ENCODE data around the gene CEP55.

DNA sequence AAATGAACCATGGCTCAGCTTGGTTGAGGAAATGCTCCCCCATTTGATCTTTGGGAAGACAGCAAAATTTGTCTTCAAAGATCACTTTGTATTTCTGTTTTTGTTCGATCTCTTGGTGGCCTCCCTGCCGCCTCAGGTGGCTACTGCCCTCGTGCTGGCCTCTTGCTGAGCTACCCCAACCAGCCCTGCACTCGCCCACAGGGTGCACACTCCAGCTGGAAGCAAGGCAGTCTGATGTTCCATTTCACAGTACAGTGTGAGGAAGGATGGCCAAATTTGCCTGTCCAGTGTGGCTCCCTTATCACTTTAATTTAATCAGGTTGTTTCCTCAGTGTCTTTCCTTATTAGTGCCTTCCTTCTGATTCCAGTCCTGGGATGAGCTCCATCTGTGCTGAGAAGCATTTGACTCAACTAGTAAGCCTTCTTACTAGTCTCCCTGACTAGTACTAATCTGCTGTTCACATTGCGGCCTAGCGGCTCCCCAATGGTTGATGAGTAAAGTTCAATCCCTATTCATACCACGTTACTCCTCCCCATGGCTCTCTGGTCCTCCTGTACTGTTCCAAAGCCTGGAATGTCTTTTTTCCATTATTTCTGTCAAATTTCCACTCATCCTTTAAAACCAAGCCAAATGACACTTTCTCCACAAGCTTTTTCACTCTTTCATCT is 22.5 kb upstream of the CEP55 start:
- TF ChIP-seq REST (IDR thresholded peaks at IDR 0.05) (no peak), EGR1 (IDR thresholded peaks at IDR 0.05; ENCODE audit: low read depth in 2 of 2) (no peak), FOXA1 (IDR thresholded peaks at IDR 0.05) (no peak), YY1 (IDR thresholded peaks at IDR 0.05) (no peak), TAF1 (conservative IDR thresholded peaks at IDR 0.05) (no peak), FOXA2 (IDR thresholded peaks at IDR 0.05) (no peak)
- TF ChIP-seq, protein P1, sequence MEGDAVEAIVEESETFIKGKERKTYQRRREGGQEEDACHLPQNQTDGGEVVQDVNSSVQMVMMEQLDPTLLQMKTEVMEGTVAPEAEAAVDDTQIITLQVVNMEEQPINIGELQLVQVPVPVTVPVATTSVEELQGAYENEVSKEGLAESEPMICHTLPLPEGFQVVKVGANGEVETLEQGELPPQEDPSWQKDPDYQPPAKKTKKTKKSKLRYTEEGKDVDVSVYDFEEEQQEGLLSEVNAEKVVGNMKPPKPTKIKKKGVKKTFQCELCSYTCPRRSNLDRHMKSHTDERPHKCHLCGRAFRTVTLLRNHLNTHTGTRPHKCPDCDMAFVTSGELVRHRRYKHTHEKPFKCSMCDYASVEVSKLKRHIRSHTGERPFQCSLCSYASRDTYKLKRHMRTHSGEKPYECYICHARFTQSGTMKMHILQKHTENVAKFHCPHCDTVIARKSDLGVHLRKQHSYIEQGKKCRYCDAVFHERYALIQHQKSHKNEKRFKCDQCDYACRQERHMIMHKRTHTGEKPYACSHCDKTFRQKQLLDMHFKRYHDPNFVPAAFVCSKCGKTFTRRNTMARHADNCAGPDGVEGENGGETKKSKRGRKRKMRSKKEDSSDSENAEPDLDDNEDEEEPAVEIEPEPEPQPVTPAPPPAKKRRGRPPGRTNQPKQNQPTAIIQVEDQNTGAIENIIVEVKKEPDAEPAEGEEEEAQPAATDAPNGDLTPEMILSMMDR (IDR thresholded peaks at IDR 0.05; ENCODE audit: low read depth, low read length, missing input control): no peak
